ENCODE results near the gene ANAPC2. TPM values are rescaled to one million over a fixed set of nuclear protein-coding genes. Genes with fewer than 3 reads are reported as not detected.

ANAPC2 gene
- total RNA-seq, 1 experiment from 2014 or later: 80.9 TPM

GRCh38 chr9:137190315-137190856, 2.0 kb upstream of the ANAPC2 start:
- ChIA-PET POLR2A (interaction anchor here (2.3 kb wide), 1 partner anchor 10 kb away, joined by 13 read pairs; the partner anchor contains the start of gene TPRN), CTCF (interaction anchor here (0.6 to 3.2 kb wide), 7 partner anchors 9 to 155 kb away, joined by 3 to 24 read pairs (median 4); partner anchors contain the start of gene RNF224)
- no peaks in the 10 kb centered on the region; the same call in 1 of the 2 replicates for H3K36me3 Mint-ChIP-seq
- peak overlapping the region; percentile 63; the same call in 1 of the 2 replicates for H3K27ac Mint-ChIP-seq
- H3K4me1 Mint-ChIP-seq: peaks cover 24% of the 10 kb centered on the region
- H3K9me3 Mint-ChIP-seq: no peaks in the 10 kb centered on the region
- H3K4me3 Mint-ChIP-seq: peak overlapping the region; percentile 55
- no peak for TF ChIP-seq PRDM15 (CRISPR knock-in tag; IDR thresholded peaks at IDR 0.05)
- no peak for TF ChIP-seq SOX15 (CRISPR knock-in tag; IDR thresholded peaks at IDR 0.05)
- no peak for TF ChIP-seq HMGA2 (CRISPR knock-in tag; IDR thresholded peaks at IDR 0.05)
- TF ChIP-seq RELA (CRISPR knock-in tag; IDR thresholded peaks at IDR 0.05; ENCODE audit: borderline replicate concordance): no peak
- no peak for TF ChIP-seq MXD4 (CRISPR knock-in tag; IDR thresholded peaks at IDR 0.05; ENCODE audit: borderline replicate concordance)
- H3K27me3 Mint-ChIP-seq (ENCODE audit: low read depth): no peaks in the 10 kb centered on the region
- no peak for ATAC-seq
- DNase-seq (ENCODE audit: low spot score): no peak

GRCh38 chr9:137189297-137190295, 1.2 kb upstream of the ANAPC2 start:
- DNase-seq (ENCODE audit: low spot score) (no peak), ATAC-seq (no peak)
- peak overlapping the region; percentile 92 for H3K4me3 Mint-ChIP-seq
- TF ChIP-seq PRDM15 (CRISPR knock-in tag; IDR thresholded peaks at IDR 0.05) (no peak), FOXK1 (CRISPR knock-in tag; IDR thresholded peaks at IDR 0.05) (peak; percentile 60; the same call in 1 of the 2 replicates), HMGXB4 (CRISPR knock-in tag; IDR thresholded peaks at IDR 0.05) (no peak), USF1 (CRISPR knock-in tag; IDR thresholded peaks at IDR 0.05) (no peak)
- no peaks in the 10 kb centered on the region for H3K27me3 Mint-ChIP-seq (ENCODE audit: low read depth)
- ChIA-PET POLR2A (interaction anchor here (0.7 to 2.3 kb wide), 7 partner anchors 11 to 51 kb away, joined by 3 to 13 read pairs (median 4); partner anchors contain the start of genes NDOR1, RNF224, TMEM203 and TPRN), CTCF (interaction anchor here (0.6 to 3.2 kb wide), 28 partner anchors 9 to 295 kb away, joined by 3 to 24 read pairs (median 5); partner anchors contain the start of genes CYSRT1, EXD3, NDOR1 and NPDC1)
- no peaks in the 10 kb centered on the region; the same call in 1 of the 2 replicates for H3K36me3 Mint-ChIP-seq
- peak overlapping the region; percentile 94; the same call in 1 of the 2 replicates for H3K27ac Mint-ChIP-seq
- no peaks in the 10 kb centered on the region for H3K9me3 Mint-ChIP-seq
- peaks cover 20% of the 10 kb centered on the region for H3K4me1 Mint-ChIP-seq

Measured in WTC11 (cell line).